OCI-M2 (cell line): ENCODE results near the gene RNF180.
"Not testable (repeated sequence)": the region's sequence is repeated elsewhere in the genome, so short reads cannot be mapped to it uniquely, and the experiment has no call there.

Source experiments
- DNase-seq: peaks from one replicate; lab custom pipeline; 2025; ENCODE audit not compliant: unreplicated experiment; lab: John Stamatoyannopoulos, UW

The RNF180 gene

DNA sequence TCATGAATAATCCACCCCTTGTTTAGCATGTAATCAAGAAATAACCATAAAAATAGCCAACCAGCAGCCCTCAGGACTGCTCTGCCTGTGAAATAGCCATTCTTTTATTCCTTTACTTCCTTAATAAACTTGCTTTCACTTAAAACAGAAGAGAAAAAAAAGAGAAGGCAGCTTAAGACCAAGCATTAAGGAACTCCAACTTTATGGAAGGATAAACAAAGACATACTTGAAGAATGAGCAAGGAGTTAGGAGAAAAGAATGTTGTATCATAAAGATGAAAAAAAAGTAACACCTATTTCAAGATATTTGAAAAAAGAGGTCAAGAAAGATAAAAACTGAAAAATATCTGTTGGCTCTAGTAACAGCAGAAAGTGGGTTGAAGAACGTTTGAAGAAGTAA lies 107.6 kb downstream of the RNF180 start:
- no peak for DNase-seq

DNA sequence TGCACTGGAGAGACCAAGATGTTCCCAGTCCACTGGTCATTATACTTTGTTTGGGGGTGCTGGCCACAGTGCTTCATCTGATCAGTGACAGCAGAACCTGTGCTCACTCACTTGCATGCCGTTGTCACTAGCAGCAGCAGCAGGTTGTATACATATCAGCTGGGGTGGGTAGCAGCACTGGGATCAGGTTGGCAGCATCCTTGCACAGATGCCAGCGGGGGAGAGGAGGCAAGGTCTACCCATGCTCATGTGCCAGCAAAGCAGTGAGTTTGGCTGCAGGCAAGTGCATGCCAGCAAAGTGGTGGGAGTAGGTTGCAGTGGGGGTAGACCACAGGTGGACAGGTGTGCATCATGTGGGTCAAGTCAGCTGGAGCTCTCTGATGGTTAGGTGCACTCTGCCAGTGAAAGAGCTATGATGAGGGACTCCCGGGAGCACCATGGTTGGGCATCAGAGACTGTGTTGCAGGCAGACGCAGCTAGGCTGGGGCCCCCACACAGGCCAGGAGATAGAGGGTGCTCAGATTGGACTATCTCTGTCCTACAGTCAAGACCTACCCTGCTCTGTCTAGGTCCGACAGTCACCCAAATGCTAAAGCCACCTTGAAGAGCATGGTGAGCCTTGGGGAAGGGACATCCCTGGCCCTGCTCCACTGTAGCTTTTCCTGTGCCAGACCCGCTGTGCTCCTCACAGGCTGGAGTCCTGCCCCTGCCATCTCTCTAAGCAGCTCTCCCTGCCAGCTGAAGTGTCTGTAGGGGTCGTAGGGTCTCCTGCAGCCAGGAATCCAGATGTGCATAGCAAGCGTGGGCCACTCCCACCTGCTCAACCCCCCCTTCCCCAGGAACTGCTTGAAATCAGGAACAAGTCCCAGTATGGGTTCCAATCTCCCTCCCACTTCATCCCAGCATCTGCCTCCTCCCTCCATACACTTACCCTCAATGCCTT lies 119.8 kb downstream of the RNF180 start:
- no peak for DNase-seq

- no peak for DNase-seq
Observed at GRCh38 chr5:64286381-64286780, 120.7 kb downstream of the RNF180 start.

- DNase-seq, result not testable (repeated sequence)
Observed at GRCh38 chr5:64288496-64288895, 122.9 kb downstream of the RNF180 start.

DNA sequence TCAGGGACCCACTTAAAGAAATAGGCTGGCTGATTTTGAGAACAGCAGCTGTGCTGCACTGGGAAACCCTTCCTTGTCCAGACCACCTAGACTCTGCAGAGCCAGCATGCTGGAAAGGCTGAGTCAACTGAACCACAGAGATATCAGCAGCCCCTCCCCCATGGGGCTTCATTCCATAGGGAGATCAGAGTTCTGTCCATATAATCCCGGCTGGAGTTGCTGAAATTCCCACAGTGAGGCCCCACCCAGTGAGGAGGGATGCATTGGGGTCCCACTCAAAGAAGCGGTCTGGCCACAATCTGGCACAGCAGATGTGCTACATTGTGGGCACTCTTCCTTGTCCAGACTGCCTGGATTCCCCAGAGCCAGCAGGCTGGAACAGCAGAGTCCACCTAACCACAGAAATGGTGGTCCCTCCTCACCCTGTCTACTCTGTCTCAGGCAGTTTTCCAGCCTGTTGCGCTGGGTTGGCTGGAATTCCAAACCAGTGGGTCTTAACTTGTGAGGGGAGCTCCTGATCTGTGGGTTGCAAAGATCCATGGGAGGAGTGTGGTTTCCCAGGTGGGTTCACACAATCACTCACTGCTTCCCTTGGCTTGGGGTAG lies 127.1 kb downstream of the RNF180 start:
- no peak for DNase-seq

DNA sequence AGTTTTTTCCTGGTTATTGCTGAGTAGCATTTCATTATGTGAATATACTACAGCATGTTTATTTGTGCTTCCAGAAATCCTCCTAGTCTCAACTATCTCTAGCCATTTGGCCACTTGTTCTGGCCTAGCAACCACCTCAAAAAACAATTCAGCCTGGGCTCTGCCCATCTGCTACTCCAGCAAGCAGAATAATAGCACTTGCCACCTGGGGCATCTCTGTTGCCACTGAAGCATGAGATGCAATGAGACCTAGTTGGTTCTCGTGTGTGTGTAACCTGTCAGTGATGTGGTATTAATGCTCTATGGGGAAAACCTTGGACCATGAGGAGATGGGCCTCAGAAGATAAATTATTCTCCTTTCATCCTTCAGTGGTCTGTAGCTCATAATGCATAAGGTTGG lies 129.5 kb downstream of the RNF180 start:
- DNase-seq, result no peak

GRCh38 chr5:64298586-64298985 lies 132.9 kb downstream of the RNF180 start:
- no peak for DNase-seq

DNA sequence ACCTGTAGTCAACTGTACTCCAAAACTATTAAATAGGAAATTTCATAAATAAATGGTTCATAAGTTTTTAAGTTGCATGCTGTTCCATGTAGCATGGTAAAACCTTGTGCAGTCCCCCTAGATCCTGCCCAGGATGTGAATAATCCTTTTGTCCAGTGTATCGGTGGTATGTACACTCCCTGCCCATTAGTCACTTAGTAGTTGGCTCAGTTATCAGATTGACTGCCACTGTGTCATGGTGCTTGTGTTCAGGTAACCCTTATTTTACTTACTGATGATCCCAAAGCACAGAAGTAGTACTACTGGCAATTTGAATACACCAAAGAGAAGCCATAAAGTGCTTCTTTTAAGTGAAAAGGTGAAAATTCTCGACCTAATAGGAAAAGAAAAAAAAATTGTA lies 134.2 kb downstream of the RNF180 start:
- no peak for DNase-seq

DNA sequence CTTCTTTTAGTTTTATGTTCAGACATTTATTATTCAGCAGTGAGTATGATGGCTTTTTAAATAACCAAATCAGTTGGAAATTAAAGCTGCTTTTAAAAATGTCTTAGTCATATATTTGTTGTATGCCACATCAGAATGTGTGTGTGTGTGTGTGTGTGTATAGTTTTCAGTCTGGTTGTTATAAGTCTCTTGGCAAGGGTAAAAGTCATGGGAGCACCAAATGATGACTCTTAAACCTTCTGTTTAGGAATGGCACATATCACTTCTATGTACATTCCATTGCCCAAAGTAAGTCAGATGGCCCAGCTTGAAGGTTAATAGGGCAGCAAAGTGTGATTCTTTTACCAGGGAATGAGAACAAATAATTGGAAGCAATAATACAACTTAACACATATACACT lies 135.9 kb downstream of the RNF180 start:
- no peak for DNase-seq

GRCh38 chr5:64308135-64308534 lies 142.5 kb downstream of the RNF180 start:
- no peak for DNase-seq

- no peak for DNase-seq
Observed at GRCh38 chr5:64312491-64312890, 146.8 kb downstream of the RNF180 start.

DNA sequence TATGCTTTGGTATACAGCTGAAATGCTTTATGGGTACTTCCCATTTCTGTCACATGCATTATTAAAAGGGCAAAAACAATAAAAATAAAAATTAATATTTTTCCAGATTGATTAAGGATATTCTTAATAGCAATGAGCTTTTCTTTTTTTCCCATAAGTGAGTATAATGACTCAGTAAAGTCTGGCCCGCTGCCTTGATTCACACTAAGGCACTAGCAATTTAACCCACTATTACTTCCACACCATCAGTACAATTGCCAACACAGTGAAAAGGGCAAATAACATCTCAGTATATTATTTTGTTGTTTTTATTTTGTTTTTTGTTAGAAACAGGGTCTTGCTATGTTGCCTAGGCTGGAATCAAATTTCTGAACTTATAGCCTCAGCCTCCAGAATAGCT lies 150.1 kb downstream of the RNF180 start:
- no peak for DNase-seq

DNA sequence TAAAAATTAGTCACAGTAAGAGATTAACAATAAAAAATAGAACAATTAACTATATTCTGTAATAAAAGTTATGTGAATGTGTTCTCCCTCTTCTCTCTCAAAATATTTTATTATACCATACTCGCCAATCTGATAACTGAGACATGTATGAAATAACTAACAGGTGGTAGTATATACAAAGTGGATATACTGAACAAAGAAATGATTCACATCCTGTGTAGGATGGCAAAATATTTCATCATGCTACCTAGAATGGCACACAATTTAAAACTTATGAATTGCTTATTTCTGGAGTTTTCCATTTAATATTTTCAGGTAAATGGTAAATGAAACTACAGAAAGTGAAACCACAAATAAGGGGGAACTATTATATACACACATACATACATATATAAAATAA lies 152.5 kb downstream of the RNF180 start:
- no peak for DNase-seq

GRCh38 chr5:64323591-64323990 lies 157.9 kb downstream of the RNF180 start:
- no peak for DNase-seq

DNA sequence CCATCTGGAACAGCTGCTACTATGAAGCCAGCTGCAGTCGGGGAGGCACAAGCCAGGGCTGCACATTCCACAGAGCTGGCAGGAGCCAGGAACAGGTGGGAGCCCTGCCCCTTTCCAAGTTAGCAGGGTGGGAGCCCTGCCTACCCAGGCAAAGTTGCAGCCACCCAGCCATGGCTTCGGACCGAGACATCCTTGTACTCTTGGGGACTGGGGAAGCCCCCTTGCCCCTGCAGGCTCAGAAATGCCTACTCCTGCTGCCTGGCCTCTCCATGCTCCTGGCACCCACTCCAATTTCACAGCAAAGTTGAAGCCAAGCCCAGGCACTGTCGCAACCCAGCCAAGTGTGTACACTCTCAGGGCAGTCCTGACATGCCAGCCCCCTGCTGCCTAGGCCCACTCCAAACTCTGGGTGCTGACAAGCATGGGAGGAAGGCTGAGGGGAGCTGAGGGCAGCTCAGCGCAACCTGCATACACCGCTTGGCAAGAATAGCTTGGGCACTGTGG lies 165.1 kb downstream of the RNF180 start:
- DNase-seq, result no peak

- DNase-seq, result no peak
Observed at GRCh38 chr5:64331597-64332277, 166.1 kb downstream of the RNF180 start.

- DNase-seq, result no peak
Observed at GRCh38 chr5:64333886-64334285, 168.2 kb downstream of the RNF180 start.

- DNase-seq, result no peak
Observed at GRCh38 chr5:64339769-64340168, 174.1 kb downstream of the RNF180 start.

- no peak for DNase-seq
Observed at GRCh38 chr5:64340293-64340692, 174.7 kb downstream of the RNF180 start.

- no peak for DNase-seq
Observed at GRCh38 chr5:64341340-64341739, 175.7 kb downstream of the RNF180 start.

GRCh38 chr5:64344501-64344900 lies 178.9 kb downstream of the RNF180 start:
- no peak for DNase-seq

DNA sequence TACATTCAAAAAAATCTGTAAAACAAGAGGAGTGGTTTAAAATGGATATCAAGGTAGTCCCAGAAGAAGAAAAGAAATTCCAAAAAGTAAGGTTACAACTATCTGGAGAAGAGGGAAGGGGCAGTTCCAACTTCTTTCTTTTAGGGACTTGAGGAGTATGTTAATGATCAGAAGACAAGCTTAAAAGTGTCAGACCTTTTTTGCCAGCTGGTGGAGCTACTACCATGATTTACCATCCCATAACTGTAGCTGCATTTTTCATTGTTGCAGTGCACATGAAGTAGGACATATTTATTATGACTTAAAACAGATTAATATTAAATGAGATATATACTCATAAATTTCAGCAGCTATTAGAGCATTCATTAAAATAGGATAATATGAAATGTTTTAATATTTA lies 181.7 kb downstream of the RNF180 start:
- no peak for DNase-seq
